GM21717 (cell line): Measurements from ENCODE around the gene EPHB2.

Experiments used
- ATAC-seq: cut with Tn5 transposase; IDR thresholded peaks from one replicate; pipeline ENCODE4 v1.9.1; 2021; ENCODE audit warnings: mild to moderate bottlenecking, moderate library complexity; ENCODE audit not compliant: unreplicated experiment

The EPHB2 gene

GRCh38 chr1:22749919-22750684 lies 39.5 kb downstream of the EPHB2 start:
- ATAC-seq: no peak

- ATAC-seq: no peak
Measured at GRCh38 chr1:22750685-22751051, 40.0 kb downstream of the EPHB2 start.

GRCh38 chr1:22751124-22751531 lies 40.5 kb downstream of the EPHB2 start:
- no peak for ATAC-seq

GRCh38 chr1:22752339-22752738 lies 41.7 kb downstream of the EPHB2 start:
- no peak for ATAC-seq

- no peak for ATAC-seq
Measured at GRCh38 chr1:22753481-22753971, 42.9 kb downstream of the EPHB2 start.

- peak; percentile 50 for ATAC-seq
Measured at GRCh38 chr1:22754106-22754768, 43.6 kb downstream of the EPHB2 start.

GRCh38 chr1:22754824-22755223 lies 44.2 kb downstream of the EPHB2 start:
- peak; percentile 5 for ATAC-seq

GRCh38 chr1:22755641-22756040 lies 45.0 kb downstream of the EPHB2 start:
- ATAC-seq: no peak

GRCh38 chr1:22756125-22756735 lies 45.6 kb downstream of the EPHB2 start:
- ATAC-seq: no peak

GRCh38 chr1:22760455-22760854 lies 49.8 kb downstream of the EPHB2 start:
- no peak for ATAC-seq

GRCh38 chr1:22761101-22761500 lies 50.5 kb downstream of the EPHB2 start:
- ATAC-seq: no peak

- ATAC-seq: no peak
Measured at GRCh38 chr1:22761821-22762220, 51.2 kb downstream of the EPHB2 start.

- no peak for ATAC-seq
Measured at GRCh38 chr1:22763487-22764200, 53.0 kb downstream of the EPHB2 start.

- ATAC-seq: no peak
Measured at GRCh38 chr1:22767852-22768251, 57.2 kb downstream of the EPHB2 start.

GRCh38 chr1:22769932-22770331 lies 59.3 kb downstream of the EPHB2 start:
- ATAC-seq: no peak

GRCh38 chr1:22772014-22772413 lies 61.4 kb downstream of the EPHB2 start:
- no peak for ATAC-seq

GRCh38 chr1:22773981-22774832 lies 63.6 kb downstream of the EPHB2 start:
- ATAC-seq: no peak

- ATAC-seq: no peak
Measured at GRCh38 chr1:22774833-22775182, 64.2 kb downstream of the EPHB2 start.

GRCh38 chr1:22775478-22775877 lies 64.8 kb downstream of the EPHB2 start:
- ATAC-seq: no peak

- ATAC-seq: no peak
Measured at GRCh38 chr1:22776035-22776613, 65.5 kb downstream of the EPHB2 start.
